ENCODE data around the gene NOX3. TPM values are rescaled to one million over a fixed set of nuclear protein-coding genes. Genes with fewer than 3 reads are reported as not detected.

Gene NOX3
- polyA plus RNA-seq, 1 donor from 2014 or later: 0.11 TPM

GRCh38 chr6:155414049-155414448, 41.6 kb downstream of the NOX3 start:
- H3K9me3 ChIP-seq (ENCODE audit: low read length): no peaks in the 10 kb centered on the region
- H2AFZ ChIP-seq (ENCODE audit: low read depth, low read length): no peak overlapping the region
- no peak overlapping the region for H3K27ac ChIP-seq (ENCODE audit: low read length)
- H3K4me3 ChIP-seq (ENCODE audit: low read length): no peak overlapping the region
- peaks cover 6% of the 10 kb centered on the region for H3F3A ChIP-seq (ENCODE audit: insufficient read depth, low read length, poor library complexity, severe bottlenecking)
- H3K4me2 ChIP-seq (ENCODE audit: low read length): no peak overlapping the region
- H3K79me2 ChIP-seq (replicated peaks; ENCODE audit: insufficient read depth, low read length): no peaks in the 10 kb centered on the region
- H3K9ac ChIP-seq (ENCODE audit: low read length): no peak overlapping the region
- no peaks in the 10 kb centered on the region for H3K27me3 ChIP-seq (ENCODE audit: insufficient read depth, low read depth, low read length)
- H3K36me3 ChIP-seq (ENCODE audit: insufficient read depth, low read length): no peaks in the 10 kb centered on the region
- TF ChIP-seq EP300 (conservative IDR thresholded peaks at IDR 0.05; ENCODE audit: poor library complexity, severe bottlenecking) (no peak), EZH2 (IDR thresholded peaks at IDR 0.05; ENCODE audit: borderline replicate concordance, insufficient read depth, low read length, poor library complexity, severe bottlenecking) (no peak), SMC3 (conservative IDR thresholded peaks at IDR 0.05; ENCODE audit: poor library complexity) (no peak), CTCF (IDR thresholded peaks at IDR 0.05; ENCODE audit: poor library complexity, severe bottlenecking) (no peak), POLR2AphosphoS5 (IDR thresholded peaks at IDR 0.05) (no peak), MXI1 (conservative IDR thresholded peaks at IDR 0.05; ENCODE audit: poor library complexity, severe bottlenecking) (no peak), RAD21 (conservative IDR thresholded peaks at IDR 0.05) (no peak), TAF1 (IDR thresholded peaks at IDR 0.05; ENCODE audit: low read depth) (no peak)
- TF ChIP-seq, protein P1, sequence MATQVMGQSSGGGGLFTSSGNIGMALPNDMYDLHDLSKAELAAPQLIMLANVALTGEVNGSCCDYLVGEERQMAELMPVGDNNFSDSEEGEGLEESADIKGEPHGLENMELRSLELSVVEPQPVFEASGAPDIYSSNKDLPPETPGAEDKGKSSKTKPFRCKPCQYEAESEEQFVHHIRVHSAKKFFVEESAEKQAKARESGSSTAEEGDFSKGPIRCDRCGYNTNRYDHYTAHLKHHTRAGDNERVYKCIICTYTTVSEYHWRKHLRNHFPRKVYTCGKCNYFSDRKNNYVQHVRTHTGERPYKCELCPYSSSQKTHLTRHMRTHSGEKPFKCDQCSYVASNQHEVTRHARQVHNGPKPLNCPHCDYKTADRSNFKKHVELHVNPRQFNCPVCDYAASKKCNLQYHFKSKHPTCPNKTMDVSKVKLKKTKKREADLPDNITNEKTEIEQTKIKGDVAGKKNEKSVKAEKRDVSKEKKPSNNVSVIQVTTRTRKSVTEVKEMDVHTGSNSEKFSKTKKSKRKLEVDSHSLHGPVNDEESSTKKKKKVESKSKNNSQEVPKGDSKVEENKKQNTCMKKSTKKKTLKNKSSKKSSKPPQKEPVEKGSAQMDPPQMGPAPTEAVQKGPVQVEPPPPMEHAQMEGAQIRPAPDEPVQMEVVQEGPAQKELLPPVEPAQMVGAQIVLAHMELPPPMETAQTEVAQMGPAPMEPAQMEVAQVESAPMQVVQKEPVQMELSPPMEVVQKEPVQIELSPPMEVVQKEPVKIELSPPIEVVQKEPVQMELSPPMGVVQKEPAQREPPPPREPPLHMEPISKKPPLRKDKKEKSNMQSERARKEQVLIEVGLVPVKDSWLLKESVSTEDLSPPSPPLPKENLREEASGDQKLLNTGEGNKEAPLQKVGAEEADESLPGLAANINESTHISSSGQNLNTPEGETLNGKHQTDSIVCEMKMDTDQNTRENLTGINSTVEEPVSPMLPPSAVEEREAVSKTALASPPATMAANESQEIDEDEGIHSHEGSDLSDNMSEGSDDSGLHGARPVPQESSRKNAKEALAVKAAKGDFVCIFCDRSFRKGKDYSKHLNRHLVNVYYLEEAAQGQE (IDR thresholded peaks at IDR 0.05; ENCODE audit: borderline replicate concordance): no peak
- no peaks in the 10 kb centered on the region for H3K9me2 ChIP-seq (ENCODE audit: insufficient read depth, low read length)
- H4K20me1 ChIP-seq (ENCODE audit: insufficient read depth): no peaks in the 10 kb centered on the region

GRCh38 chr6:155412335-155412734, 43.3 kb downstream of the NOX3 start:
- Histone ChIP-seq H3K9ac (ENCODE audit: low read length) (no peak overlapping the region), H3K9me3 (ENCODE audit: low read length) (no peaks in the 10 kb centered on the region), H3K9me2 (ENCODE audit: insufficient read depth, low read length) (no peaks in the 10 kb centered on the region), H3K4me2 (ENCODE audit: low read length) (no peak overlapping the region), H3F3A (ENCODE audit: insufficient read depth, low read length, poor library complexity, severe bottlenecking) (peaks cover 6% of the 10 kb centered on the region), H2AFZ (ENCODE audit: low read depth, low read length) (no peak overlapping the region), H4K20me1 (ENCODE audit: insufficient read depth) (no peaks in the 10 kb centered on the region), H3K27me3 (ENCODE audit: insufficient read depth, low read depth, low read length) (no peaks in the 10 kb centered on the region), H3K79me2 (replicated peaks; ENCODE audit: insufficient read depth, low read length) (no peaks in the 10 kb centered on the region), H3K4me3 (ENCODE audit: low read length) (no peak overlapping the region), H3K27ac (ENCODE audit: low read length) (no peak overlapping the region), H3K36me3 (ENCODE audit: insufficient read depth, low read length) (no peaks in the 10 kb centered on the region)
- TF ChIP-seq EZH2 (IDR thresholded peaks at IDR 0.05; ENCODE audit: borderline replicate concordance, insufficient read depth, low read length, poor library complexity, severe bottlenecking): no peak

All from neural cell (in vitro differentiated cells).